Stromal cell of bone marrow (primary cell): Measurements from ENCODE around the gene ALOXE3.

Experiments used
- DNase-seq: peaks from one replicate; pipeline ENCODE4 v3.0.0-alpha.2; 2012; ENCODE audit warnings: low read depth

ALOXE3 gene

GRCh38 chr17:8048736-8049135 lies 69.6 kb downstream of the ALOXE3 start:
- no peak for DNase-seq

DNA sequence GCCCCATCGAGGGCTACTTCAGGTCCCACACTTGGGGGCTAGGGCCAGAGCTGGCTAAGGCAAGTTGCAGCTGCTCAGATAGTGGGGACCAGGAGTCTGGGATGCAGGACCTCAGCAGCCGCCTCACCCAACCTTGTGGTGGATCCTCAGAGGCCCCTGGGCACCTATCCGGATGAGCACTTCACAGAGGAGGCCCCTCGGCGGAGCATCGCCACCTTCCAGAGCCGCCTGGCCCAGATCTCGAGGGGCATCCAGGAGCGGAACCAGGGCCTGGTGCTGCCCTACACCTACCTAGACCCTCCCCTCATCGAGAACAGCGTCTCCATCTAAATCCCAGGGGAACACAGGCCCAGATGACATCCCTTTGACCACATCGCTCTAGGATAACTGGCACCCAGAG lies 70.1 kb downstream of the ALOXE3 start:
- DNase-seq = no peak

GRCh38 chr17:8047769-8048110 lies 70.6 kb downstream of the ALOXE3 start:
- no peak for DNase-seq

GRCh38 chr17:8046929-8047768 lies 71.2 kb downstream of the ALOXE3 start:
- no peak for DNase-seq

DNA sequence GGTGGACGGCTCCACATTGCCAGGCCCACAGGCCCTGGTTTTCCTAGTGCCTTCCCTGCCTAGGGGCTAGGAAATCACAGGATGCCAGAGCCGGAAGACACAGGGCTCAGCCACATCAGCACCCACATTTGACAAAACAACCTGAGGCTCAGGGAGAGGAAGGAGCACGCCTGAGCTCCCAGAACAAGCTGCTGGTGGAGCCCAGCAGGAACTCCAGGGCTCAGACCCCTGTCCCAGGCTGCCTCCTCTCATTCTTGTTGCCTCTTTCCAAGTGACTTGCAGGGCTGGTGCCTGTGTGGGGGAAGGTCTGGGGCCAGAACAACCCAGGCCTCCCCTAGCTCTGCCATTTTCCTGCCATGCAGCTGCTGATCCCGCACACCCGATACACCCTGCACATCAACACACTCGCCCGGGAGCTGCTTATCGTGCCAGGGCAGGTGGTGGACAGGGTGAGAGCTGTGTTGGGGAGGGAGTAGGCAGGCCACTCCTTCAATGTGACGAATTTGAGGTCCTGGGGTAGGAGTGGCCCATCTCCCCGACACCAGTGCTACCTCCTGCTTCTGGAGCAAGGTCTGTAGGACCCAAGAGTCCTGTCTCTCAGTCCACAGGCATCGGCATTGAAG lies 71.9 kb downstream of the ALOXE3 start:
- DNase-seq = no peak
